Coronary artery (tissue), 2 donors: Measurements from ENCODE around the gene TNFAIP8L3.

ENCODE experiments used
- DNase-seq: peaks from one replicate; pipeline ENCODE4 v3.0.0-alpha.2; 2017; ENCODE audit warnings: low spot score
- H3K27ac ChIP-seq, 2 donors: fragments of 200-600 bp; sonication (generic); one replicate each; pipeline ENCODE4 v1.5.1; 2016 to 2019
- H3K4me3 ChIP-seq: fragments of 200-600 bp; sonication (generic); 2 replicates; pipeline ENCODE4 v1.5.1; 2016; ENCODE audit warnings: mild to moderate bottlenecking, moderate library complexity
- CTCF ChIP-seq: fragments of 200-600 bp; sonication (generic); IDR thresholded peaks from one replicate; pipeline ENCODE4 v1.5.1; 2019; ENCODE audit warnings: antibody characterized with exemption

Gene TNFAIP8L3

GRCh38 chr15:51083641-51084166 lies 11.0 kb downstream of the TNFAIP8L3 start:
- peak overlapping the region in 1 of 2 donors; percentile 23 for H3K27ac ChIP-seq
- no peak overlapping the region for H3K4me3 ChIP-seq
- TF ChIP-seq CTCF, result no peak
- DNase-seq, result no peak

GRCh38 chr15:51082246-51082645 lies 12.5 kb downstream of the TNFAIP8L3 start:
- no peak for DNase-seq
- Histone ChIP-seq H3K4me3 (no peak overlapping the region), H3K27ac (no peak overlapping the region)
- TF ChIP-seq CTCF, result no peak

- DNase-seq, result no peak
- no peak overlapping the region for H3K4me3 ChIP-seq
- TF ChIP-seq CTCF, result no peak
- H3K27ac ChIP-seq, result no peak overlapping the region
These were observed 14.4 kb downstream of the TNFAIP8L3 start for GRCh38 chr15:51080286-51080685.

- no peak for DNase-seq
- TF ChIP-seq CTCF, result no peak
- no peak overlapping the region for H3K4me3 ChIP-seq
- no peak overlapping the region for H3K27ac ChIP-seq
These were observed 15.5 kb downstream of the TNFAIP8L3 start for GRCh38 chr15:51079226-51079625.

- DNase-seq, result peak; percentile 78
- Histone ChIP-seq H3K27ac (peak overlapping the region; percentile 50 to 83), H3K4me3 (peak overlapping the region; percentile 23)
- no peak for TF ChIP-seq CTCF
These were observed 17.2 kb downstream of the TNFAIP8L3 start for GRCh38 chr15:51077221-51078153.

- Histone ChIP-seq H3K4me3 (no peak overlapping the region), H3K27ac (peak overlapping the region; percentile 50 to 83)
- DNase-seq, result no peak
- TF ChIP-seq CTCF, result no peak
These were observed 18.0 kb downstream of the TNFAIP8L3 start for GRCh38 chr15:51076524-51077220.
